Right lobe of liver (tissue), 4 donors: ENCODE measurements around the gene MEI1.

Source experiments
- POLR2A ChIP-seq: fragments of 450-650 bp; IDR thresholded peaks from one replicate; pipeline ENCODE4 v1.6.1; 2017; ENCODE audit warnings: antibody characterized with exemption, mild to moderate bottlenecking
- TF ChIP-seq, protein P1 (sequence below), 4 donors: fragments of 200-600 bp in 3 of 4; fragments of 450-650 bp in 1 of 4; IDR thresholded peaks; one replicate each; pipeline versions ENCODE4 v1.5.1 to v1.8.0; 2016 to 2022; ENCODE audit warnings: antibody characterized with exemption in 4 of 4, mild to moderate bottlenecking in 2 of 4
- donor health status: DM: no; HTN: no; CAD: no.
- donor health status: DM: no; HTN: no; CAD: no.
- donor health status: DM: no; HTN: yes; CAD: no.

DNA sequence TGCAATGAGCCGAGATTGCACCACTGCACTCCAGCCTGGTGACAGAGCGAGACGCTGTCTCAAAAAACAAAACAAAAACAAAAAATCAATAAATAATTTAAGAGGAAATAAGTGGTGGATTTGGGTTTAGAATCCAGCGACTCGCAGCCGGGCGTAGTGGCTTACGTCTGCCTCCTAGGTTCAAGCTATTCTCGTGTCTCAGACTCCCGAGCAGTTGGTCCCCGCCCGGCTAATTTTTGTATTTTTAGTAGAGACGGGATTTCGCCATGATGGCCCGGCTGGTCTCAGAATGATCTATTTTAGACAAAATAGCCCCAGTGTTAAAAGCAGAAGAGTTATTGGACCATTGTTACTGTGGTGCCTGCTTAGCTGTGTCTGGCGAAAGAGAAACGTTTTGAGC lies 40.4 kb upstream of the MEI1 start:
- TF ChIP-seq, protein P1, sequence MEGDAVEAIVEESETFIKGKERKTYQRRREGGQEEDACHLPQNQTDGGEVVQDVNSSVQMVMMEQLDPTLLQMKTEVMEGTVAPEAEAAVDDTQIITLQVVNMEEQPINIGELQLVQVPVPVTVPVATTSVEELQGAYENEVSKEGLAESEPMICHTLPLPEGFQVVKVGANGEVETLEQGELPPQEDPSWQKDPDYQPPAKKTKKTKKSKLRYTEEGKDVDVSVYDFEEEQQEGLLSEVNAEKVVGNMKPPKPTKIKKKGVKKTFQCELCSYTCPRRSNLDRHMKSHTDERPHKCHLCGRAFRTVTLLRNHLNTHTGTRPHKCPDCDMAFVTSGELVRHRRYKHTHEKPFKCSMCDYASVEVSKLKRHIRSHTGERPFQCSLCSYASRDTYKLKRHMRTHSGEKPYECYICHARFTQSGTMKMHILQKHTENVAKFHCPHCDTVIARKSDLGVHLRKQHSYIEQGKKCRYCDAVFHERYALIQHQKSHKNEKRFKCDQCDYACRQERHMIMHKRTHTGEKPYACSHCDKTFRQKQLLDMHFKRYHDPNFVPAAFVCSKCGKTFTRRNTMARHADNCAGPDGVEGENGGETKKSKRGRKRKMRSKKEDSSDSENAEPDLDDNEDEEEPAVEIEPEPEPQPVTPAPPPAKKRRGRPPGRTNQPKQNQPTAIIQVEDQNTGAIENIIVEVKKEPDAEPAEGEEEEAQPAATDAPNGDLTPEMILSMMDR (IDR thresholded peaks at IDR 0.05): no peak
- no peak for TF ChIP-seq POLR2A
